ENCODE data around the gene TFEB. TPM values are rescaled to one million over a fixed set of nuclear protein-coding genes. Genes with fewer than 3 reads are reported as not detected.

TFEB gene
- total RNA-seq, 1 experiment from 2014 or later: 16.2 TPM

GRCh38 chr6:41704656-41705310, 30.6 kb downstream of the TFEB start:
- no peak for TF ChIP-seq CTCF (IDR thresholded peaks at IDR 0.05; ENCODE audit: unreplicated experiment)
- peaks cover 36% of the 10 kb centered on the region for H3K4me1 Mint-ChIP-seq (ENCODE audit: insufficient read depth, unreplicated experiment)
- no peaks in the 10 kb centered on the region for H3K9me3 Mint-ChIP-seq (ENCODE audit: unreplicated experiment)
- peak overlapping the region; percentile 51 for H3K27ac Mint-ChIP-seq (ENCODE audit: low read depth, unreplicated experiment)
- no peaks in the 10 kb centered on the region for H3K27me3 Mint-ChIP-seq (ENCODE audit: insufficient read depth, unreplicated experiment)
- intact Hi-C loops (cut with micrococcal nuclease): no loop called here
- CTCF ChIA-PET: interaction anchor here (0.7 to 3.7 kb wide), 15 partner anchors 9 to 336 kb away, joined by 3 to 25 read pairs (median 4); partner anchors contain the start of gene TFEB
- no peak for DNase-seq (ENCODE audit: unreplicated experiment)
- no TSS peak for BruUV-seq (replicated peaks)
- POLR2A ChIA-PET: interaction anchor here (2.4 kb wide), 1 partner anchor 30 kb away, joined by 9 read pairs; the partner anchor contains the start of gene TFEB
- peaks cover 6% of the 10 kb centered on the region for H3K36me3 Mint-ChIP-seq (ENCODE audit: insufficient read depth, unreplicated experiment)
- no peak overlapping the region for H3K4me3 Mint-ChIP-seq (ENCODE audit: unreplicated experiment)

GRCh38 chr6:41704028-41704427, 31.4 kb downstream of the TFEB start:
- DNase-seq (ENCODE audit: unreplicated experiment): no peak
- intact Hi-C loops (cut with micrococcal nuclease): no loop called here
- Mint-ChIP-seq H3K36me3 (ENCODE audit: insufficient read depth, unreplicated experiment) (peaks cover under 1% of the 10 kb centered on the region), H3K4me1 (ENCODE audit: insufficient read depth, unreplicated experiment) (peaks cover 39% of the 10 kb centered on the region), H3K4me3 (ENCODE audit: unreplicated experiment) (no peak overlapping the region), H3K9me3 (ENCODE audit: unreplicated experiment) (no peaks in the 10 kb centered on the region), H3K27me3 (ENCODE audit: insufficient read depth, unreplicated experiment) (no peaks in the 10 kb centered on the region), H3K27ac (ENCODE audit: low read depth, unreplicated experiment) (no peak overlapping the region)
- POLR2A ChIA-PET: no interaction called here
- no TSS peak for BruUV-seq (replicated peaks)
- CTCF ChIA-PET: interaction anchor here (0.6 to 3.3 kb wide), 8 partner anchors 9 to 336 kb away, joined by 3 to 18 read pairs (median 4); no protein-coding TSS in a partner anchor
- TF ChIP-seq CTCF (IDR thresholded peaks at IDR 0.05; ENCODE audit: unreplicated experiment): no peak

- Mint-ChIP-seq H3K27me3 (ENCODE audit: insufficient read depth, unreplicated experiment) (no peaks in the 10 kb centered on the region), H3K27ac (ENCODE audit: low read depth, unreplicated experiment) (no peak overlapping the region), H3K4me1 (ENCODE audit: insufficient read depth, unreplicated experiment) (peaks cover 45% of the 10 kb centered on the region), H3K4me3 (ENCODE audit: unreplicated experiment) (no peak overlapping the region), H3K9me3 (ENCODE audit: unreplicated experiment) (no peaks in the 10 kb centered on the region), H3K36me3 (ENCODE audit: insufficient read depth, unreplicated experiment) (peaks cover 8% of the 10 kb centered on the region)
- POLR2A ChIA-PET: no interaction called here
- intact Hi-C loops (cut with micrococcal nuclease): no loop called here
- BruUV-seq (replicated peaks): no TSS peak
- CTCF ChIA-PET: interaction anchor here (0.6 to 1.5 kb wide), 2 partner anchors 31 to 33 kb away, joined by 3 to 4 read pairs; no protein-coding TSS in a partner anchor
- DNase-seq (ENCODE audit: unreplicated experiment): no peak
- TF ChIP-seq CTCF (IDR thresholded peaks at IDR 0.05; ENCODE audit: unreplicated experiment): no peak
These were observed 32.5 kb downstream of the TFEB start for GRCh38 chr6:41702771-41703494.

GRCh38 chr6:41702089-41702745, 33.2 kb downstream of the TFEB start:
- intact Hi-C loops (cut with micrococcal nuclease): no loop called here
- H3K9me3 Mint-ChIP-seq (ENCODE audit: unreplicated experiment): no peaks in the 10 kb centered on the region

More at GRCh38 chr6:41702089-41702745, 33.2 kb downstream of the TFEB start:
- ChIA-PET POLR2A (no interaction called here), CTCF (interaction anchor here (0.6 to 1.5 kb wide), 2 partner anchors 32 to 251 kb away, joined by 3 to 4 read pairs; no protein-coding TSS in a partner anchor)
- BruUV-seq (replicated peaks): no TSS peak
- Mint-ChIP-seq H3K27me3 (ENCODE audit: insufficient read depth, unreplicated experiment) (no peaks in the 10 kb centered on the region), H3K4me3 (ENCODE audit: unreplicated experiment) (no peak overlapping the region), H3K4me1 (ENCODE audit: insufficient read depth, unreplicated experiment) (peaks cover 45% of the 10 kb centered on the region), H3K27ac (ENCODE audit: low read depth, unreplicated experiment) (no peak overlapping the region), H3K36me3 (ENCODE audit: insufficient read depth, unreplicated experiment) (peaks cover 8% of the 10 kb centered on the region)
- no peak for TF ChIP-seq CTCF (IDR thresholded peaks at IDR 0.05; ENCODE audit: unreplicated experiment)
- no peak for DNase-seq (ENCODE audit: unreplicated experiment)
